BJ (cell line): ENCODE measurements around the gene WNK1. TPM values are rescaled to one million over a fixed set of nuclear protein-coding genes. Genes with fewer than 3 reads are reported as not detected.

ENCODE experiments used
- CTCF ChIA-PET: fragments of 350-600 bp; formaldehyde crosslinking; extraction: SDS; loops from one replicate; lab custom pipeline; 2021; ENCODE audit warnings: antibody characterized with exemption, inconsistent platforms; lab: Yijun Ruan, JAX
- POLR2A ChIA-PET: fragments of 300-600 bp; sonication (Branson Sonifier 250); formaldehyde crosslinking; extraction: SDS; loops from one replicate; lab custom pipeline; 2021; ENCODE audit warnings: antibody characterized with exemption; lab: Charles Lee
- DNase-seq: peaks from one replicate; pipeline ENCODE4 v3.0.0-alpha.2; 2011; ENCODE audit warnings: low read depth
- H3K27me3 ChIP-seq: 2 replicates; pipeline ENCODE4 v1.6.0; 2011; ENCODE audit warnings: low read length; ENCODE audit not compliant: control insufficient read depth, insufficient read depth
- H3K36me3 ChIP-seq: 2 replicates; pipeline ENCODE4 v1.5.1; 2011; ENCODE audit warnings: low read length; ENCODE audit not compliant: control insufficient read depth, insufficient read depth
- H3K4me3 ChIP-seq: 2 replicates; pipeline ENCODE4 v1.5.1; 2011; ENCODE audit warnings: low read depth, mild to moderate bottlenecking, control low read depth, low read length
- CTCF ChIP-seq: IDR thresholded peaks from 2 replicates; pipeline ENCODE4 v1.5.1; 2011; ENCODE audit warnings: low read depth, mild to moderate bottlenecking, control low read depth, inconsistent platforms, low read length, moderate library complexity; ENCODE audit not compliant: insufficient read depth
- polyA plus RNA-seq: library from polyadenylated mRNA; depleted of rRNA; stranded (reverse); fragments of >200 nt; gene quantifications from 2 replicates; pipeline ENCODE4 v1.2.3, GENCODE V29; 2011

Gene WNK1
- polyA plus RNA-seq, 1 experiment: 45.2 TPM

DNA sequence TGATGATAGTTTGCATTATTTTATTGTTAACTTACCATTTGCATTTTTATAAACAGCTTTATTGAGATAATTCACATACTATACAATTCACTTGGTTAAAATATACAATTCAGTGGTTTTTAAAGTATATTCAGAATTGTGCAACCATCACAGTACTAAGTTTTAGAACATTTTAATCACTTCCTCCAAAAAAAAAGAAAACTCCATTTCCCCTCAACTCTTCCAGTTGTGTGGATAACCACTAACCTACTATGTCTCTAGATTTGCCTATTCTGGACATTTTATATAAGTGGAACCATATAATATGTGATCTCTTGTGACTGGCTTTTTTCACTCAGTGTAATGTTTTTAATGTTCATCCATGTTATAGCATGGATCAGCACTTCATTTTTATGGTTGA, 41.3 kb downstream of the WNK1 start:
- Histone ChIP-seq H3K4me3 (no peak overlapping the region), H3K27me3 (no peaks in the 10 kb centered on the region), H3K36me3 (no peaks in the 10 kb centered on the region)
- TF ChIP-seq CTCF: no peak
- ChIA-PET POLR2A (no interaction called here), CTCF (no interaction called here)
- DNase-seq: no peak

DNA sequence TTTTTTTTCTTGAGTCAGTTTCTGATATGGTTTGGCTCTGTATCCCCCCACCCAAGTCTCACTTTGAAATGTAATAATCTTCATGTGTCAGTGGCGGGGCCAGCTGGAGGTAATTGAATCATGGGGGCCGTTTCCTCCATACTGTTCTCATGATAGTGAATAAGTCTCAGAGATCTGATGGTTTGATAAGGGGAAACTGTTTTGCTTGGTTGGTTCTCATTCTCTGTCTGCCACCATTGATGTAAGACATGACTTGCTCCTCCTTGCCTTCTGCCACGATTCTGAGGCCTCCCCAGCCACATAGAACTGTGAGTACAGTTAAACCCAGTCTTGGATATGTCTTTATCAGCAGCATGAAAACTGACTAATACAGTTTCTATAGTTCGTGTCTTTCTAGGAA, 42.9 kb downstream of the WNK1 start:
- no peak for DNase-seq
- H3K27me3 ChIP-seq: no peaks in the 10 kb centered on the region
- ChIA-PET POLR2A (no interaction called here), CTCF (no interaction called here)
- H3K4me3 ChIP-seq: no peak overlapping the region
- H3K36me3 ChIP-seq: no peaks in the 10 kb centered on the region
- no peak for TF ChIP-seq CTCF

GRCh38 chr12:800401-800800, 48.0 kb downstream of the WNK1 start:
- Histone ChIP-seq H3K36me3 (no peaks in the 10 kb centered on the region), H3K27me3 (no peaks in the 10 kb centered on the region), H3K4me3 (no peak overlapping the region)
- POLR2A ChIA-PET: no interaction called here
- no peak for TF ChIP-seq CTCF
- DNase-seq: no peak
- CTCF ChIA-PET: interaction anchor here (0.6 to 1.7 kb wide), 2 partner anchors 13 to 15 kb away, joined by 3 to 5 read pairs; no protein-coding TSS in a partner anchor

DNA sequence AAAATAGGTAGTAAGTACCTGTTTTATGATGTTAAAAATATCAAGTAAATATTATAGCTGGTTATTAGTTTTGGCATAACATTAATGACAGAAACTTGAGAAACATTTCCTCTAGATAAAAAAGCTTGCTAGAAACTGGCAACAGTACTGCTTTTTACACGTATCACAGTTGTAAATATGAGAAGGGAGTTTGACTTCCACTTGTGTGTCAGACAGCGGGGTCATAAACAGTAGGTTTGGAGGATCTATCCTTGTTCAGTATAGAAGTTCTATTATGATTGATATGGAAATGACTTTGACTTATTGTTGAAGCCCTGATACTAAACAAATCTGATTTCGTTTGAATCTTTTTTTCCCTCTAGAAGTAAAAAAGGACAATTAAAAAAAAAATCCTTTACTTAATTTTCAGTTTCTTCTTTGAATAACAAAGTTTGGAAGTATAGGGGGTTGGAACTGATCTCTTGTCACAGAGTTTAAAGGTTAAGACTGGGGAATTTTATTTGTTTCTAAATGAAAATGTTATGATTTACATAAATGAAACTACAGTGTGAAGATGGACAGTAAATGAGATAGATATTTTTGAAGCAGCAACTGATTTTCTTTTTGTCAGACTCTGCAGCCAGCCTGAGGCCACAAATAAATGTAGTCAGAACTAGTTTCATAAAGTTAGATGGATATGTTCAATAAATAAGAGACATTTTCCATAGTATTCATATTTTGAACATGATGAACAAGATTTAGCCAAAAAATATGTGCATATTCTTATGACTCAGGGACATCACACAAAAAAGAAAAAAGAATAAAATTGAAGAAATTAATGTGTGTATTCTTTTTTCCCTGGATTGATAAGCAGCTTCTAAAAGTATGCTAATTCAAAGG, 50.1 kb downstream of the WNK1 start:
- no peaks in the 10 kb centered on the region for H3K36me3 ChIP-seq
- H3K4me3 ChIP-seq: no peak overlapping the region
- no peaks in the 10 kb centered on the region for H3K27me3 ChIP-seq
- TF ChIP-seq CTCF: no peak
- ChIA-PET CTCF (no interaction called here), POLR2A (no interaction called here)
- DNase-seq: no peak

GRCh38 chr12:805022-805632, 52.7 kb downstream of the WNK1 start:
- POLR2A ChIA-PET: no interaction called here
- DNase-seq: no peak
- Histone ChIP-seq H3K4me3 (no peak overlapping the region), H3K27me3 (no peaks in the 10 kb centered on the region), H3K36me3 (no peaks in the 10 kb centered on the region)
- no peak for TF ChIP-seq CTCF
- CTCF ChIA-PET: interaction anchor here (1.2 to 2.0 kb wide), 2 partner anchors 10 to 50 kb away, joined by 3 to 7 read pairs; no protein-coding TSS in a partner anchor
